Stomach (tissue), 4 donors: ENCODE measurements around the gene MYT1.

Experiments
- POLR2A ChIP-seq, 4 donors: fragments of 450-650 bp; IDR thresholded peaks; one replicate each; pipeline ENCODE4 v1.6.1; 2016; ENCODE audit warnings: antibody characterized with exemption in 4 of 4, control low read depth in 2 of 4, mild to moderate bottlenecking in 1 of 4, moderate library complexity in 1 of 4
- POLR2AphosphoS5 ChIP-seq, 3 donors: sonication (generic); formaldehyde crosslinking; IDR thresholded peaks; one replicate each; pipeline ENCODE4 v1.6.1; 2016; ENCODE audit warnings: antibody characterized with exemption in 3 of 3
- TF ChIP-seq, protein P1 (sequence below), 7 experiments: fragments of 450-650 bp in 4 of 7; fragments of 200-600 bp in 3 of 7; sonication (generic) in 3 of 7; IDR thresholded peaks; one replicate each; pipeline ENCODE4 v1.5.1; 2016 to 2019; ENCODE audit warnings: antibody characterized with exemption in 7 of 7, control low read depth in 2 of 7, mild to moderate bottlenecking in 1 of 7

DNA sequence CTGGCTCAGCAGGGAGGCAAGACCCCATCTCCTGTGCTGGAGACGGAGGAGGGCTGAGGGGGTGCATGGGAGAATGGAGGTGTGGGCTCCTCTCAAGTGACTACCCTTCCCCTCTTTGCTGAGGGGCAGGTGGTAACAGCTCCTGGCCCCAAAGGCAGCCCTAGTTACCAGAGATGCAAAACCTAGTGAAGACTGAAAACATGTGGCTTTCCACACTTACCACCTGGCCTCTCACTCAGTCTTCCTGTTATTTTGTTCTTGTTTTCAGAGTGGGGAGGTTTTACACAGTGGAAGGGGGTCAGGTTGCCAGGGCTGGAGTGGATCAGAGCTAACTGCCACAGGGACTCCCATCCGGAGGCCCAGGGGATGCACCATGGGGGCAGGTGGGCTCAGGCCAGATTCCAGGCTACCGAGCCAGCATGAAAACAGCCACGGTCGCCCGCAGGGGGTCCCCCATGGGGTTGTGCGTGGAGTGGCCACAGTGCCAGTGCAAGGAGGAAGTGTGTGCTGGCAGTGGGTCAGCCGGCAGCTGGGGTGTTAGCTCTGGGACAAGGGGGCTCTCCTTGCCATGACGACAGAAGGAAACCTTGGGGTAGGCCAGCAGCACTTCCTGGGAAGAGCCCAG is 21.1 kb downstream of the MYT1 start:
- TF ChIP-seq, protein P1, sequence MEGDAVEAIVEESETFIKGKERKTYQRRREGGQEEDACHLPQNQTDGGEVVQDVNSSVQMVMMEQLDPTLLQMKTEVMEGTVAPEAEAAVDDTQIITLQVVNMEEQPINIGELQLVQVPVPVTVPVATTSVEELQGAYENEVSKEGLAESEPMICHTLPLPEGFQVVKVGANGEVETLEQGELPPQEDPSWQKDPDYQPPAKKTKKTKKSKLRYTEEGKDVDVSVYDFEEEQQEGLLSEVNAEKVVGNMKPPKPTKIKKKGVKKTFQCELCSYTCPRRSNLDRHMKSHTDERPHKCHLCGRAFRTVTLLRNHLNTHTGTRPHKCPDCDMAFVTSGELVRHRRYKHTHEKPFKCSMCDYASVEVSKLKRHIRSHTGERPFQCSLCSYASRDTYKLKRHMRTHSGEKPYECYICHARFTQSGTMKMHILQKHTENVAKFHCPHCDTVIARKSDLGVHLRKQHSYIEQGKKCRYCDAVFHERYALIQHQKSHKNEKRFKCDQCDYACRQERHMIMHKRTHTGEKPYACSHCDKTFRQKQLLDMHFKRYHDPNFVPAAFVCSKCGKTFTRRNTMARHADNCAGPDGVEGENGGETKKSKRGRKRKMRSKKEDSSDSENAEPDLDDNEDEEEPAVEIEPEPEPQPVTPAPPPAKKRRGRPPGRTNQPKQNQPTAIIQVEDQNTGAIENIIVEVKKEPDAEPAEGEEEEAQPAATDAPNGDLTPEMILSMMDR (IDR thresholded peaks at IDR 0.05) = no peak
- no peak for TF ChIP-seq POLR2A (IDR thresholded peaks at IDR 0.05)
- no peak for TF ChIP-seq POLR2AphosphoS5 (IDR thresholded peaks at IDR 0.05)
